GM15510 (cell line): Measurements from ENCODE around the gene GOLGA6L10.
"Not testable (repeated sequence)": the region's sequence is repeated elsewhere in the genome, so short reads cannot be mapped to it uniquely, and the experiment has no call there.

Experiments
- POLR2A ChIP-seq: IDR thresholded peaks from 3 replicates; pipeline ENCODE4 v1.6.1; 2011; ENCODE audit warnings: borderline replicate concordance; ENCODE audit not compliant: insufficient read length; ENCODE audit errors: extremely low read depth

Gene GOLGA6L10

GRCh38 chr15:82349375-82349774, at the start of gene GOLGA6L10:
Gene GOLGA6L10 (minus strand): TSS chr15:82349475. CDS start chr15:82349375, 100 bp downstream.
- not testable (repeated sequence) for TF ChIP-seq POLR2A

- no peak for TF ChIP-seq POLR2A
Observed at GRCh38 chr15:82398785-82399184, 49.5 kb upstream of the GOLGA6L10 start.

GRCh38 chr15:82397817-82398216, 48.5 kb upstream of the GOLGA6L10 start:
- no peak for TF ChIP-seq POLR2A

- no peak for TF ChIP-seq POLR2A
Observed at GRCh38 chr15:82393671-82394070, 44.4 kb upstream of the GOLGA6L10 start.

- TF ChIP-seq POLR2A, result no peak
Observed at GRCh38 chr15:82371656-82372055, 22.4 kb upstream of the GOLGA6L10 start.

GRCh38 chr15:82317091-82317489, 32.2 kb downstream of the GOLGA6L10 start:
- no peak for TF ChIP-seq POLR2A

- no peak for TF ChIP-seq POLR2A
Observed at GRCh38 chr15:82315519-82316246, 33.6 kb downstream of the GOLGA6L10 start.

- TF ChIP-seq POLR2A, result no peak
Observed at GRCh38 chr15:82314769-82315518, 34.3 kb downstream of the GOLGA6L10 start.

GRCh38 chr15:82313446-82313845, 35.8 kb downstream of the GOLGA6L10 start:
- TF ChIP-seq POLR2A, result no peak

GRCh38 chr15:82312586-82313349, 36.5 kb downstream of the GOLGA6L10 start:
- TF ChIP-seq POLR2A, result no peak

- no peak for TF ChIP-seq POLR2A
Observed at GRCh38 chr15:82309802-82310201, 39.5 kb downstream of the GOLGA6L10 start.

- no peak for TF ChIP-seq POLR2A
Observed at GRCh38 chr15:82307714-82308081, 41.6 kb downstream of the GOLGA6L10 start.

GRCh38 chr15:82306791-82307713, 42.2 kb downstream of the GOLGA6L10 start:
- no peak for TF ChIP-seq POLR2A

- no peak for TF ChIP-seq POLR2A
Observed at GRCh38 chr15:82305621-82306048, 43.6 kb downstream of the GOLGA6L10 start.
